SK-N-SH treated with all-trans-retinoic acid at 6 μM for 48 hours (cell line): Measurements from ENCODE around the gene PFKFB2.

Experiments
- ATAC-seq: fragments of 200-7000 bp; cut with Tn5 transposase; 3 replicates; pipeline ENCODE4 v1.9.1; 2020; ENCODE audit warnings: mild to moderate bottlenecking, moderate library complexity
- ARNTL ChIP-seq: fragments of 450-650 bp; formaldehyde crosslinking; IDR thresholded peaks from 2 replicates; pipeline ENCODE4 v1.5.0; 2020; ENCODE audit warnings: low read depth, mild to moderate bottlenecking, moderate library complexity, borderline replicate concordance
- BACH2 ChIP-seq: fragments of 250-450 bp; sonication (Bioruptor Pico); IDR thresholded peaks from 2 replicates; pipeline ENCODE4 v1.9.0; 2021; ENCODE audit warnings: mild to moderate bottlenecking, borderline replicate concordance
- CSDC2 ChIP-seq: fragments of 250-450 bp; sonication (Bioruptor Pico); IDR thresholded peaks from 2 replicates; pipeline ENCODE4 v1.5.0; 2020; ENCODE audit warnings: mild to moderate bottlenecking, moderate library complexity
- ESRRG ChIP-seq: fragments of 250-450 bp; sonication (Bioruptor Pico); IDR thresholded peaks from 2 replicates; pipeline ENCODE4 v1.6.1; 2021; ENCODE audit warnings: mild to moderate bottlenecking
- GLIS3 ChIP-seq: fragments of 250-450 bp; sonication (Bioruptor Pico); IDR thresholded peaks from 2 replicates; pipeline ENCODE4 v1.5.0; 2020; ENCODE audit warnings: mild to moderate bottlenecking, moderate library complexity
- ISL1 ChIP-seq: fragments of 250-450 bp; sonication (Bioruptor Pico); IDR thresholded peaks from 2 replicates; pipeline ENCODE4 v2.1.2; 2022; ENCODE audit warnings: mild to moderate bottlenecking, moderate library complexity
- OSR1 ChIP-seq: fragments of 250-450 bp; sonication (Bioruptor Pico); IDR thresholded peaks from 2 replicates; pipeline ENCODE4 v1.8.0; 2022; ENCODE audit warnings: moderate library complexity, mild to moderate bottlenecking, inconsistent platforms
- PPARA ChIP-seq: fragments of 250-450 bp; sonication (Bioruptor Pico); IDR thresholded peaks from 2 replicates; pipeline ENCODE4 v1.5.0; 2020; ENCODE audit warnings: mild to moderate bottlenecking, borderline replicate concordance
- RARB ChIP-seq: fragments of 250-450 bp; sonication (Bioruptor Pico); IDR thresholded peaks from 2 replicates; pipeline ENCODE4 v1.8.0; 2021; ENCODE audit warnings: mild to moderate bottlenecking, moderate library complexity
- SNAI2 ChIP-seq: fragments of 250-450 bp; sonication (Bioruptor Pico); IDR thresholded peaks from 2 replicates; pipeline ENCODE4 v1.5.0; 2020; ENCODE audit warnings: mild to moderate bottlenecking, moderate library complexity
- TCF4 ChIP-seq: fragments of 250-450 bp; sonication (Bioruptor Pico); IDR thresholded peaks from 2 replicates; pipeline ENCODE4 v1.8.0; 2021; ENCODE audit warnings: mild to moderate bottlenecking, moderate library complexity, borderline replicate concordance
- TOX ChIP-seq: fragments of 250-450 bp; sonication (Bioruptor Pico); IDR thresholded peaks from 2 replicates; pipeline ENCODE4 v1.8.0; 2021; ENCODE audit warnings: mild to moderate bottlenecking, moderate library complexity, borderline replicate concordance
- ZC3H10 ChIP-seq: fragments of 250-450 bp; sonication (Bioruptor Pico); IDR thresholded peaks from 2 replicates; pipeline ENCODE4 v1.5.1; 2021; ENCODE audit warnings: mild to moderate bottlenecking, moderate library complexity
- ZFP3 ChIP-seq: fragments of 250-450 bp; sonication (Bioruptor Pico); IDR thresholded peaks from 2 replicates; pipeline ENCODE4 v1.5.0; 2020; ENCODE audit warnings: mild to moderate bottlenecking, moderate library complexity
- ZFP30 ChIP-seq: fragments of 450-650 bp; formaldehyde crosslinking; IDR thresholded peaks from 2 replicates; pipeline ENCODE4 v1.5.0; 2022; ENCODE audit warnings: mild to moderate bottlenecking, moderate library complexity
- ZNF565 ChIP-seq: fragments of 450-650 bp; formaldehyde crosslinking; conservative IDR thresholded peaks from 2 replicates; pipeline ENCODE4 v1.5.0; 2020; ENCODE audit warnings: low read depth, mild to moderate bottlenecking, moderate library complexity
- ZNF70 ChIP-seq: fragments of 450-650 bp; formaldehyde crosslinking; IDR thresholded peaks from 2 replicates; pipeline ENCODE4 v1.5.0; 2020; ENCODE audit warnings: mild to moderate bottlenecking, moderate library complexity
- ZNF8 ChIP-seq: fragments of 450-650 bp; formaldehyde crosslinking; IDR thresholded peaks from 2 replicates; pipeline ENCODE4 v1.5.0; 2020; ENCODE audit warnings: mild to moderate bottlenecking, moderate library complexity
- TF ChIP-seq, protein P1 (sequence below): fragments of 250-450 bp; sonication (Bioruptor Pico); IDR thresholded peaks from 2 replicates; pipeline ENCODE4 v1.5.1; 2021; ENCODE audit warnings: mild to moderate bottlenecking, moderate library complexity
- TF ChIP-seq, protein P2 (sequence below): fragments of 250-450 bp; sonication (Bioruptor Pico); IDR thresholded peaks from 2 replicates; pipeline ENCODE4 v1.5.1; 2020; ENCODE audit warnings: low read depth, mild to moderate bottlenecking, moderate library complexity
- TF ChIP-seq, protein P3 (sequence below): fragments of 250-450 bp; sonication (Bioruptor Pico); IDR thresholded peaks from 2 replicates; pipeline ENCODE4 v1.8.0; 2021; ENCODE audit warnings: low read depth, mild to moderate bottlenecking, moderate library complexity, borderline replicate concordance
- TF ChIP-seq, protein P4 (sequence below): fragments of 250-450 bp; sonication (Bioruptor Pico); IDR thresholded peaks from 2 replicates; pipeline ENCODE4 v1.8.0; 2020; ENCODE audit warnings: mild to moderate bottlenecking, moderate library complexity, borderline replicate concordance
- TF ChIP-seq, protein P5 (sequence below): fragments of 250-450 bp; sonication (Bioruptor Pico); IDR thresholded peaks from 2 replicates; pipeline ENCODE4 v1.5.0; 2020; ENCODE audit warnings: mild to moderate bottlenecking, moderate library complexity

Gene PFKFB2

DNA sequence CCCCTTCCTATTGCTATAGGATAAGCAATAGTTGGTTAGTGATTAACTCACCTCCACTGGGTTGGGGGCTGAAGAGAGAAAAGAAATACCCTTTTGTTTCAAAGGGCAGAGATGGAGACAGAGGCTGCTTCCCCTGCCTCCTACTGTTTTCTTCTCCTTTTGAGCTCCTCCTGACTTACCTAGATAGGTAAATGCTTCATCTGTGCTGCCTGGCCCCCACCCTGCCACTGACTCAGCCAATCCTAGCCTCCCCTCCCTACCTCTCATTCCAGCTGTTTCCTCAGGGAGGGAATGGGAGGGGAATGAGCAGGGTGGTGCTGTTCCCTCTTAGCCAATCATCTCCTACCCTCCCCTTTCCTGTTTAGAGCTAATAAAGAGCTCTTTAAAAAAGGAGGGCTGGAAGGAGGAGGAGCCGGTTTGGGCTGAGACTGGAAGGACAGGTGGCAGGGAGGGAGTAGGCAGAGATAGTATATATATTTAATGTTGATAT lies 20.5 kb upstream of the PFKFB2 start, which contains the start of gene C1orf116:
TSS of gene C1orf116 (minus strand) at position 229 of the 490 bp plus-strand sequence. CDS start 5,158 bp downstream, outside the sequence.
- TF ChIP-seq ZNF70 (CRISPR knock-in tag) (no peak), ESRRG (CRISPR knock-in tag) (no peak), GLIS3 (CRISPR knock-in tag) (no peak), ZNF8 (CRISPR knock-in tag) (no peak), ZC3H10 (CRISPR knock-in tag) (no peak), TCF4 (CRISPR knock-in tag) (no peak), SNAI2 (CRISPR knock-in tag) (no peak), ISL1 (CRISPR knock-in tag) (no peak), RARB (no peak), CSDC2 (CRISPR knock-in tag) (no peak), ZNF565 (CRISPR knock-in tag) (no peak), OSR1 (no peak), BACH2 (CRISPR knock-in tag) (no peak)
- TF ChIP-seq, protein P1, sequence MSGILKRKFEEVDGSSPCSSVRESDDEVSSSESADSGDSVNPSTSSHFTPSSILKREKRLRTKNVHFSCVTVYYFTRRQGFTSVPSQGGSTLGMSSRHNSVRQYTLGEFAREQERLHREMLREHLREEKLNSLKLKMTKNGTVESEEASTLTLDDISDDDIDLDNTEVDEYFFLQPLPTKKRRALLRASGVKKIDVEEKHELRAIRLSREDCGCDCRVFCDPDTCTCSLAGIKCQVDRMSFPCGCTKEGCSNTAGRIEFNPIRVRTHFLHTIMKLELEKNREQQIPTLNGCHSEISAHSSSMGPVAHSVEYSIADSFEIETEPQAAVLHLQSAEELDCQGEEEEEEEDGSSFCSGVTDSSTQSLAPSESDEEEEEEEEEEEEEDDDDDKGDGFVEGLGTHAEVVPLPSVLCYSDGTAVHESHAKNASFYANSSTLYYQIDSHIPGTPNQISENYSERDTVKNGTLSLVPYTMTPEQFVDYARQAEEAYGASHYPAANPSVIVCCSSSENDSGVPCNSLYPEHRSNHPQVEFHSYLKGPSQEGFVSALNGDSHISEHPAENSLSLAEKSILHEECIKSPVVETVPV (CRISPR knock-in tag), result no peak
- TF ChIP-seq, protein P2, sequence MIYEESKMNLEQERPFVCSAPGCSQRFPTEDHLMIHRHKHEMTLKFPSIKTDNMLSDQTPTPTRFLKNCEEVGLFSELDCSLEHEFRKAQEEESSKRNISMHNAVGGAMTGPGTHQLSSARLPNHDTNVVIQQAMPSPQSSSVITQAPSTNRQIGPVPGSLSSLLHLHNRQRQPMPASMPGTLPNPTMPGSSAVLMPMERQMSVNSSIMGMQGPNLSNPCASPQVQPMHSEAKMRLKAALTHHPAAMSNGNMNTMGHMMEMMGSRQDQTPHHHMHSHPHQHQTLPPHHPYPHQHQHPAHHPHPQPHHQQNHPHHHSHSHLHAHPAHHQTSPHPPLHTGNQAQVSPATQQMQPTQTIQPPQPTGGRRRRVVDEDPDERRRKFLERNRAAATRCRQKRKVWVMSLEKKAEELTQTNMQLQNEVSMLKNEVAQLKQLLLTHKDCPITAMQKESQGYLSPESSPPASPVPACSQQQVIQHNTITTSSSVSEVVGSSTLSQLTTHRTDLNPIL (CRISPR knock-in tag), result no peak
- TF ChIP-seq, protein P3, sequence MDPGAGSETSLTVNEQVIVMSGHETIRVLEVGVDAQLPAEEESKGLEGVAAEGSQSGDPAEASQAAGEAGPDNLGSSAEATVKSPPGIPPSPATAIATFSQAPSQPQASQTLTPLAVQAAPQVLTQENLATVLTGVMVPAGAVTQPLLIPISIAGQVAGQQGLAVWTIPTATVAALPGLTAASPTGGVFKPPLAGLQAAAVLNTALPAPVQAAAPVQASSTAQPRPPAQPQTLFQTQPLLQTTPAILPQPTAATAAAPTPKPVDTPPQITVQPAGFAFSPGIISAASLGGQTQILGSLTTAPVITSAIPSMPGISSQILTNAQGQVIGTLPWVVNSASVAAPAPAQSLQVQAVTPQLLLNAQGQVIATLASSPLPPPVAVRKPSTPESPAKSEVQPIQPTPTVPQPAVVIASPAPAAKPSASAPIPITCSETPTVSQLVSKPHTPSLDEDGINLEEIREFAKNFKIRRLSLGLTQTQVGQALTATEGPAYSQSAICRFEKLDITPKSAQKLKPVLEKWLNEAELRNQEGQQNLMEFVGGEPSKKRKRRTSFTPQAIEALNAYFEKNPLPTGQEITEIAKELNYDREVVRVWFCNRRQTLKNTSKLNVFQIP (CRISPR knock-in tag), result no peak

DNA sequence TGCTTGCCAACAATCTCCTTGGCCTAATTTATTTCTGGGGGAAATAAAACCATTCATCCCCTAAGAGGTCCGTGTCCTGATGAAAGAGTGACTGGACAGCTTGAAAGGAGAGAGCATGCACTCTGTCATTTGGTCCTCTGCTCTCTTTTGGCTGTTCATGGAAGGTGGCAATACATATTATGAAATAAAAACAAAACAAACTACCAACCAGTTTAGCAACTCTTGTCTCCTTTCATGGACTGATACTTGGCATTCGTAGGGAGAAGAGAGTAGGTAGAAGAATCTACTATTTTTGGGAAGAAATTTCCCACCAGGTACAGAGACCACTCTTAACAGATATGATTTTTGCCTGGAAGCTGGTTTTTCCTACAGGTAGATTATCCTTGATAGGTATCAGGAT lies 19.8 kb upstream of the PFKFB2 start:
- TF ChIP-seq, protein P3 (CRISPR knock-in tag), result no peak
- TF ChIP-seq ESRRG (CRISPR knock-in tag) (no peak), ZNF8 (CRISPR knock-in tag) (no peak), GLIS3 (CRISPR knock-in tag) (no peak), ZFP3 (CRISPR knock-in tag) (no peak), TCF4 (CRISPR knock-in tag) (no peak), OSR1 (no peak), SNAI2 (CRISPR knock-in tag) (no peak), ZNF70 (CRISPR knock-in tag) (no peak), TOX (no peak), BACH2 (CRISPR knock-in tag) (no peak), RARB (no peak), ZFP30 (no peak), ARNTL (CRISPR knock-in tag) (no peak), PPARA (CRISPR knock-in tag) (no peak), ZNF565 (CRISPR knock-in tag) (no peak)
- TF ChIP-seq, protein P4, sequence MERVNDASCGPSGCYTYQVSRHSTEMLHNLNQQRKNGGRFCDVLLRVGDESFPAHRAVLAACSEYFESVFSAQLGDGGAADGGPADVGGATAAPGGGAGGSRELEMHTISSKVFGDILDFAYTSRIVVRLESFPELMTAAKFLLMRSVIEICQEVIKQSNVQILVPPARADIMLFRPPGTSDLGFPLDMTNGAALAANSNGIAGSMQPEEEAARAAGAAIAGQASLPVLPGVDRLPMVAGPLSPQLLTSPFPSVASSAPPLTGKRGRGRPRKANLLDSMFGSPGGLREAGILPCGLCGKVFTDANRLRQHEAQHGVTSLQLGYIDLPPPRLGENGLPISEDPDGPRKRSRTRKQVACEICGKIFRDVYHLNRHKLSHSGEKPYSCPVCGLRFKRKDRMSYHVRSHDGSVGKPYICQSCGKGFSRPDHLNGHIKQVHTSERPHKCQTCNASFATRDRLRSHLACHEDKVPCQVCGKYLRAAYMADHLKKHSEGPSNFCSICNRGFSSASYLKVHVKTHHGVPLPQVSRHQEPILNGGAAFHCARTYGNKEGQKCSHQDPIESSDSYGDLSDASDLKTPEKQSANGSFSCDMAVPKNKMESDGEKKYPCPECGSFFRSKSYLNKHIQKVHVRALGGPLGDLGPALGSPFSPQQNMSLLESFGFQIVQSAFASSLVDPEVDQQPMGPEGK (CRISPR knock-in tag), result no peak
- TF ChIP-seq, protein P5, sequence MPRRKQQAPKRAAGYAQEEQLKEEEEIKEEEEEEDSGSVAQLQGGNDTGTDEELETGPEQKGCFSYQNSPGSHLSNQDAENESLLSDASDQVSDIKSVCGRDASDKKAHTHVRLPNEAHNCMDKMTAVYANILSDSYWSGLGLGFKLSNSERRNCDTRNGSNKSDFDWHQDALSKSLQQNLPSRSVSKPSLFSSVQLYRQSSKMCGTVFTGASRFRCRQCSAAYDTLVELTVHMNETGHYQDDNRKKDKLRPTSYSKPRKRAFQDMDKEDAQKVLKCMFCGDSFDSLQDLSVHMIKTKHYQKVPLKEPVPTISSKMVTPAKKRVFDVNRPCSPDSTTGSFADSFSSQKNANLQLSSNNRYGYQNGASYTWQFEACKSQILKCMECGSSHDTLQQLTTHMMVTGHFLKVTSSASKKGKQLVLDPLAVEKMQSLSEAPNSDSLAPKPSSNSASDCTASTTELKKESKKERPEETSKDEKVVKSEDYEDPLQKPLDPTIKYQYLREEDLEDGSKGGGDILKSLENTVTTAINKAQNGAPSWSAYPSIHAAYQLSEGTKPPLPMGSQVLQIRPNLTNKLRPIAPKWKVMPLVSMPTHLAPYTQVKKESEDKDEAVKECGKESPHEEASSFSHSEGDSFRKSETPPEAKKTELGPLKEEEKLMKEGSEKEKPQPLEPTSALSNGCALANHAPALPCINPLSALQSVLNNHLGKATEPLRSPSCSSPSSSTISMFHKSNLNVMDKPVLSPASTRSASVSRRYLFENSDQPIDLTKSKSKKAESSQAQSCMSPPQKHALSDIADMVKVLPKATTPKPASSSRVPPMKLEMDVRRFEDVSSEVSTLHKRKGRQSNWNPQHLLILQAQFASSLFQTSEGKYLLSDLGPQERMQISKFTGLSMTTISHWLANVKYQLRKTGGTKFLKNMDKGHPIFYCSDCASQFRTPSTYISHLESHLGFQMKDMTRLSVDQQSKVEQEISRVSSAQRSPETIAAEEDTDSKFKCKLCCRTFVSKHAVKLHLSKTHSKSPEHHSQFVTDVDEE, result no peak
- TF ChIP-seq, protein P1 (CRISPR knock-in tag), result no peak
- ATAC-seq, result no peak

More for the DNA sequence above, 20.5 kb upstream of the PFKFB2 start, which contains the start of gene C1orf116:
- no peak; the same call in 2 of the 3 replicates for ATAC-seq
